ENCODE results near the gene ATAD3A. TPM values are rescaled to one million over a fixed set of nuclear protein-coding genes. Genes with fewer than 3 reads are reported as not detected.
A peak's percentile ranks its signal among the peaks of the same experiment; 100 is the strongest.
"Not testable (repeated sequence)": the region's sequence is repeated elsewhere in the genome, so short reads cannot be mapped to it uniquely, and the experiment has no call there.

Gene ATAD3A
- total RNA-seq, 1 experiment from 2014 or later = 74.7 TPM

DNA sequence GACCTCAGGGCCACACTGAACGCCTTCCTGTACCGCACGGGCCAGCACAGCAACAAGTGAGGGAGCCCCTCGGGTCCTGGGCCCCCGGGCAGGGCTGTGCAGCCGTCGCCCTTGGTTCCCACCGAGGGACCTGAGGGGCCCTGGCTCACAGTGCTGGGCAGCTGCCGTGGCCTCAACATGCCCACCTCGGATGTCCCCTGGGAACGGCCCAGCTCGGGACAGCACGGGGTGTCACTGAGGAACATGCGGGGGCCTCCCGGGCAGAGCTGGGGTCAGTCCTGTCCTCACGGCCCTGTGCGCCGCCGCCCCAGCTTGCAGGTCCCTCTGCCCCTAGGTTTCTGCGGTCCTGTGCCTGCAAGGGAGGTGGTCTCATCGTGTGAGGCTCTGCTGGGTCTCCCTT is 14.5 kb downstream of the ATAD3A start:
- not testable (repeated sequence) for H3K4me1 ChIP-seq; H3K9me3 ChIP-seq (replicated peaks); DNase-seq; H3K27ac ChIP-seq; H3K4me3 ChIP-seq; H3K27me3 ChIP-seq
- H3K36me3 ChIP-seq = peaks cover 71% of the 10 kb centered on the region

DNA sequence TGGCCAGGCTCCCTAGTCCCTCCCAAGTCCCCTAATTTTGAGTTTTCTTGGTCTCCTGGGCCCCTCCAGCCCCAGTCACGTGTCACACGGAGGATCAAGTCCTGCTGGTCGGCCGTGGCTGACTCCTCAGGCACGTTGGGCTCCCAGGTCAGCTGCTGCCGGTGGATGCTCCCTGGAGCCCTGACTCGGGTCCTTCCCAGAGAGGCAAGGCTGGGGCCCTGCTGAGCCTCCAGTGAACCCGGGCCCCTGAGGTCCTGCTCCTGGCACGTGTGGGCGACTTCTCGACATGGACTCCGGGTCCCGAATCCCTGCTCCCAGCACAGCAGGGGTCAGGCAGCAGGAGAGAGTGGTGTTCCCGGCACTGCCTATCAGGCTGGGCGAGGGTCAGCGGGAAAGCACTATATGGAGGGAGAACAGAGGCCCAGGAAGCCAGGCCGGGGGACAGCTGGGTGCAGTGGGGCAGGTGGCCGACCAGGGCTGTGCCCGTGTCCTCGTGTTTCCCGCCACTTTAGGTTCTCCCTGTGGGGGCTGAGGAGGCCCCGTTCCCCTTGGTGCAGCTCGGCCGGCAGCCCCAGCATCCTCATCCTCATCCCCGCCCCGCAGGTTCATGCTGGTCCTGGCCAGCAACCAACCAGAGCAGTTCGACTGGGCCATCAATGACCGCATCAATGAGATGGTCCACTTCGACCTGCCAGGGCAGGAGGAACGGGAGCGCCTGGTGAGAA is 15.3 kb downstream of the ATAD3A start:
- peaks cover 10% of the 10 kb centered on the region for H3K9me3 ChIP-seq (replicated peaks)
- no peak overlapping the region for H3K4me3 ChIP-seq
- no peaks in the 10 kb centered on the region for H3K27me3 ChIP-seq
- no peaks in the 10 kb centered on the region for H3K4me1 ChIP-seq
- no peak overlapping the region for H3K27ac ChIP-seq
- H3K36me3 ChIP-seq = peaks cover 69% of the 10 kb centered on the region
- no peak for DNase-seq

DNA sequence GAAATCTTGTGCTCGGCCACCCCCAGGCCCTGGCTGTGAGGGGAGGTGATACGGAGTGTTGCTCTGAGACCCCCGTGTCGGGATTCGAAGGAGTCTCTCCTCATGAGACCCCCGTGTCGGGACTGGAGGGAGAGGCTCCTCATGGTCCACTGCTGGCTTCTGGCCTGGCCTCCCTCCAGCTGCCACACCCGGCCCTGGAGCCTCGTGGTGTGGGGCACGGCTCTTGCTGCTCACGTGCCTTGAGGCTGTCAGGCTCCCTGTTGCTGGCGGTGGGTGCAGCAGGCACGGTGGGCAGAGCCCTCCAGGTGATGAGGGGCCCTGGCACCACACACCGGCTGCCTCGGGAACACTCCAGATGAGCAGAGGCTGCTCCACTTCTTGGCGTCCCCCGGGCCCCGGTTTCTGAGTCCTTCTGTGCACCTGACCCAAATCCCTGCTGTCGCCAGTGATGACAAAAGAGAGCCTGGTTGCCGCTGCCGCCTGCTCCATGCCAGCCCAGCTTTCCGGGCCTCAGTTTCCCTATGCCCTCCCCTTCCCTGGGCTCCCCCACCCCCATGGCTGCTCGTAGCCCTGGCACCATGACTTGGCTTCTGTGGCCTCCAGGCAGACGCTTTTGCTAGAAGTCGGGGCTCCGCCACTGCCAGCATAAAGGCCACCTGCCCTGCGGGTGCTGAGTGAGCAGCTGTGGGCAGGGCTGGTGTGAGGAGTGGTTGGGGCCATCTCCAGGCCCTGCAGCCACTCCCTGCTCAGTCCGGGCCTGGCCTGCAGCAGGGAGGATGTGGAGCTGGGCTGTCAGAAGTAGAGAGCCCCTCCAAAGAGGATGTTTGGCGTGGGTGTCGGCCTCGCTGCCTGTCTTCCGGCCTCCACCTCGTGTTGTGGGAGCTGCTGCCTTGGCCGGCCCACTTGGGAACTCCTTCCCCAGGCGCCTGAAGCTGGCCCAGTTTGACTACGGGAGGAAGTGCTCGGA is 16.6 kb downstream of the ATAD3A start:
- H3K27ac ChIP-seq = no peak overlapping the region
- H3K4me3 ChIP-seq = no peak overlapping the region
- peaks cover 63% of the 10 kb centered on the region for H3K36me3 ChIP-seq
- H3K9me3 ChIP-seq (replicated peaks) = peaks cover 12% of the 10 kb centered on the region
- no peaks in the 10 kb centered on the region for H3K4me1 ChIP-seq
- H3K27me3 ChIP-seq = no peaks in the 10 kb centered on the region
- DNase-seq = no peak

DNA sequence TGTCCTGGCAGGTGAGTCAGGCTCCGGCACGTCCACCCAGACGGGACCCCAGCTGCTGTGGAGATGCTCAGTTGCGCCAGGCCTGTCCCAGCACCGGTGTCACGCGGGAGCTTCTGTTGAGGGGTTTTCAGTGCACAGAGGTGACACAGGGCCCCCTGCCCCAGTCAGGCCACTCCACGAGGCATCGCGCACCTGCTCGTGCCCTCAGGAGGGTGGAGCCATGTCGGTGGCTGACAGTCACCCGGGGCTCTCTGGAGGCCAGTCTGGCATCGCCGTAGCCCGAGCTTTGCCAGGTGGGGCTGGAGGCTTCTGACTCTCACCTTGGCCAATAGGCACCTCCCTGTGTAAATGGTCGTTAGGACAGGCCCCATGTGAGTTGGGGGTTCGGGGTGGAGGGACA is 17.4 kb downstream of the ATAD3A start:
- H3K27ac ChIP-seq = no peak overlapping the region
- no peaks in the 10 kb centered on the region for H3K4me1 ChIP-seq
- H3K4me3 ChIP-seq = no peak overlapping the region
- peaks cover 12% of the 10 kb centered on the region for H3K9me3 ChIP-seq (replicated peaks)
- no peak for DNase-seq
- H3K36me3 ChIP-seq = peaks cover 63% of the 10 kb centered on the region
- H3K27me3 ChIP-seq = no peaks in the 10 kb centered on the region

DNA sequence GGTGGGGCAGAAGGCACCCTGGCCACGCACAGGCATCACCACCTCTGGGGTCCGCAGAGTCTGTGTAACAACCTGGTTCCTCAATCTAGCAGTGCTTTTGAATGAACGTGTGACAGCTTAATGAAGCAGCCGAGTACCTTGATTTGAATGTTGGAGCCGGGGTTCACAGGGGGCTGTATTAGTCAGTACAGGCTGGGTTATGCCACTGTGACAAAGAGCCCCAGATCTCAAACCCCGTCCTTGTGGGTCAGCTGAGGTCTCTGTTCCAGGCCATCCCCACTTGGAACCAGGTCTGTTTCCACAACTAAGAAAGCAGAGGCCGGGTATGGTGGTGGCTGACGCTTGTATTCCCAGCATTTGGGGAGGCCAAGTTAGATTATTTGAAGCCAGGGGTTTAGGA is 18.0 kb downstream of the ATAD3A start:
- Histone ChIP-seq H3K27me3 (no peaks in the 10 kb centered on the region), H3K4me3 (no peak overlapping the region), H3K36me3 (peaks cover 67% of the 10 kb centered on the region), H3K27ac (no peak overlapping the region), H3K9me3 (replicated peaks) (peaks cover 12% of the 10 kb centered on the region), H3K4me1 (no peaks in the 10 kb centered on the region)
- no peak for DNase-seq

DNA sequence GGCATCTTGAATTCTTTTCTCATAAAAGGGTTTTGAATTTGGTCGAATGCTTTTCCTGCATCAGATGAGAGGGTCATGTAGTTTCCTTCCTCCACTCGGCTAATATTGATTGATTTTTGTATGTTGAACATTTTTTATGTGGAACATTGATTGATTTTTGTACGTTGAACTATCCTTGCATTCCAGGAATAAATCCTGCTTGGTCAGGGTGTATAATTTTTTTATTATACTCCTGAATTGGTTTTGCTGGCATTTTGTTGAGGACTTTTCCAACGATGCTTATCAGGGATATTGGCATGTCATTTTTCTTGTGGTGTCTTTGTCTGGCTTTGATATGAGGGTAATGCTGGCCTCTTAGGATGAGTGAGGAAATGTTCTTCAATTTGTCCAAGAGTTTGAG is 20.0 kb downstream of the ATAD3A start:
- Histone ChIP-seq H3K4me1 (no peaks in the 10 kb centered on the region), H3K36me3 (peaks cover 60% of the 10 kb centered on the region), H3K27me3 (no peaks in the 10 kb centered on the region), H3K27ac (no peak overlapping the region), H3K9me3 (replicated peaks) (peaks cover 12% of the 10 kb centered on the region), H3K4me3 (no peak overlapping the region)
- peak in 1 of 2 experiments; percentile 13 for DNase-seq

DNA sequence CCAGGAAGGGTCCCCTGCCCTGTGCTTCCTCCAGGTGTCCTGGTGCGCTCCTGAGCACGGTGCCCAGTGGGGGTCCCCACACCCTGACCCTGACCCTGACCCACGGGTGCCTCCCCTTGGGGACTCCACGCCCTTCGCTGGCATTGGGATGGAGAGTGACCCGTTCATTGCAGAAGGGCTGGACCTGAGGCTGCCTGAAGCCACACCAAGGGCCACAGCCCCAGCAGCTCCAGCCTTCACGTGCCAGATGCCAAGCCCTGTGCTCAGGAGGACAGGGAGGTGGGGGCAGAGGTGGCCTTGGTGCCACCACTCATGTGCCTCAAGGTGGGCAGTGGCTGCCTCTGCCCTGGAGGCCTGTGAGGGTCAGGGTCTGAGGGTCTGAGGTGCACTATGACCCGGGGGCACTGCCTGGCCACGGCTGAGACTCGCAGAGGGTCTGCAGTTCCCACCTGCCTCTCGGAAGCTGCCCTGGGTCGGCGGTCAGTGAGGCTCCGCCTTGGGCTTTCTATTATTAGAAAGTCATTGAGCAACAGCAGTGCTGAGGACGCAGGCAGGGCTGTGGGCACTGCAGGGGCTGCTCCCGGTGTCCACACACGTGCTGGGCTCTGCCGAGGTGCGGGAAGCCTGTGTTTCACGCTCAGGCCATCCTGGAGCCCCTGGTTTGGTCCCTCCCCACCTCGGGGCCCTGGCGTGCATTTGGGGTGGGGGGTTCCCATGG is 21.4 kb downstream of the ATAD3A start:
- H3K4me3 ChIP-seq, H3K27me3 ChIP-seq, H3K27ac ChIP-seq, DNase-seq, H3K4me1 ChIP-seq: not testable (repeated sequence)
- H3K36me3 ChIP-seq = peaks cover 57% of the 10 kb centered on the region
- peaks cover 12% of the 10 kb centered on the region for H3K9me3 ChIP-seq (replicated peaks)

DNA sequence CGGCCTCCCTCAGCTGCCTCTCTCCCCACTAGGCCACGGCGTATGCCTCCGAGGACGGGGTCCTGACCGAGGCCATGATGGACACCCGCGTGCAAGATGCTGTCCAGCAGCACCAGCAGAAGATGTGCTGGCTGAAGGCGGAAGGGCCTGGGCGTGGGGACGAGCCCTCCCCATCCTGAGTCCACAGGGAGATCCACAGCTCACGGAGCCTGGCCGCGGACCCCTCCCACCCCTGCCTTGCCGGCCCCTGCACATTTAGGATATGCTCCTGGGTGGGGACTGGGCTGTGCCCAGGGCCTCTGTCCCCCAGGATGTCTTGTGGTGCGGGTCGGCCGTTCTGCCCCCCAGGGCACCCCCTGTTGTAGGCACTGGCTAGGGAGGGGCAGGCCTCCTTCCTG is 21.9 kb downstream of the ATAD3A start:
- not testable (repeated sequence) for H3K4me3 ChIP-seq, H3K4me1 ChIP-seq, H3K27ac ChIP-seq, H3K27me3 ChIP-seq
- peaks cover 12% of the 10 kb centered on the region for H3K9me3 ChIP-seq (replicated peaks)
- DNase-seq = peak in 1 of 2 experiments; percentile 7
- peaks cover 52% of the 10 kb centered on the region for H3K36me3 ChIP-seq

DNA sequence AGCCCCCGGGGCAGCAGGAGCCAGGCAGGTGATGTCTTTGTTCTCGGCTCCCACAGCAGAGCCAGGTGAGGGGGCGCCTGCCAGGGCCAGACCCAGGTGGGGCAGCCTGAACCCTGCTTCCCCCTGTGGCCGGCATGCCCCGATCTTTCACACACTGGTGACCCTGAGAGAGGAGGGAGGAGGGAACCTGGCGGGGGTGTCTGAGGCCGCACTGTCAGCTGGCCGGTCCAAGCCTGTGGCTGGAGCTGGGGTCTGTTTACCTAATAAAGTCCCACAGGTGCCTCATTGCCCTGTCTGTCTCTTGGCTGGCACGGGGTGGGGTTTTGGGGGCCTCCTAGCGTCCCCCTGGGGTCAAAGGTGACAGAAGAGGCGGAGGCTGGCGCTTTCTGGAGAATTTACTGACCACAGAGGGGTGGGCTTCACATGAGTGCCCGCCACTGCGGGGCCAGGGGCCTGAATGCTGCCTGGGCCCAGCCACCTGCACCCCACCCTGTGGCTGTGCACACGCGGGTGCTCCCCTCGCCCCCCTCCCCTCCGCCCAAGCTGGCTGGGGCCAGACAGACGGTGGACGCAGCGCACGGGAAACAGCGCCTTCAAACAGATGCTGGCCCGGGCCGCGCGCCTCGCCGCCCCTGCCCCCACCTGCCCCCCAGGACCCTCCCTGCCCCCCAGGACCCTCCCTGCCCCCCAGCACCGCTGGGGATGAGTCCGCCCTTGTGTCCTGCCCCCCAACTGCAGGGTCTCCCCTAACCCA is 22.6 kb downstream of the ATAD3A start:
- H3K27me3 ChIP-seq = no peaks in the 10 kb centered on the region
- no peaks in the 10 kb centered on the region for H3K4me1 ChIP-seq
- no peak overlapping the region for H3K27ac ChIP-seq
- peaks cover 45% of the 10 kb centered on the region for H3K36me3 ChIP-seq
- peaks cover 12% of the 10 kb centered on the region for H3K9me3 ChIP-seq (replicated peaks)
- DNase-seq = peak in 1 of 2 experiments; percentile 14
- no peak overlapping the region for H3K4me3 ChIP-seq

DNA sequence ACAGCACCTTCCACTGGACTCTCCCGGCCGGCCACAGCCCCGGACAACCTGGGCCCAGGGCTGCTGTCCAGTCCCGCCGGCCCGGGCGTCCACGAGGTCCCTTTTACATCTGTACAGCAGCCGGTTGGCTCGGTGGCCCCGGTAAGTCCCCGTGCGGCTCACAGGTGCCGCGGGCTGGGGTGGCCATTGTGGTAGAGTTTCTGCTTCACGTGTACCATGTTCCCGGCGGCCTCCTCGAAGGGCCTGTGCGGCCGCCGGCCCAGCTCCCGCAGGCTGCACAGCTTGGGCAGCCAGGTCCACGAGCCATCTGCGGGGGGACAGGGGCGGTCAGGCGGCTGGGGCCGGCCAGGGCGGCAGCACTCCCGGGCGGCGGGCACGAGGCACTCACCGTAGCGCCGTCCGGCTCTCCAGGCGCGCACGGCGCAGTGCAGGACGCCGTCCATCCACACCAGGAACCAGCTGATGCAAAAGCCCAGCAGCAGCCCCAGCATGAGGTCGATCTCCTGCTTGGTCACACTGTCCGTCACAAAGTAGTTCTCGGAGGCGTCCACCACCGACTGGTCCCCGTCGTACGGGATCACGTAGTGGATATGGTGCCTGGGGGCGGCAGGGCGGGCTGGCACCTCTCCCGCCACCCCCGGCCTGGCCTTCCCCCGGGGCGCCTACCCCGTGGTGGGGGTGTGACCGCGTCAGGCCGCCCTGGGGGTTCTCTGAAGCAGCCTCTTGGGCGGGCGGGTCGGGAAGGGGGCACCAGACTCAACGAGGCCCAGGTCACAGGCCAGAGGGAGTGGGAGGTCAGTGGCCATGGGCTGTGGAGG is 23.4 kb downstream of the ATAD3A start:
- Histone ChIP-seq H3K36me3 (peaks cover 36% of the 10 kb centered on the region), H3K4me3 (no peak overlapping the region), H3K9me3 (replicated peaks) (peaks cover 8% of the 10 kb centered on the region), H3K27me3 (no peaks in the 10 kb centered on the region), H3K4me1 (no peaks in the 10 kb centered on the region), H3K27ac (no peak overlapping the region)
- no peak for DNase-seq

DNA sequence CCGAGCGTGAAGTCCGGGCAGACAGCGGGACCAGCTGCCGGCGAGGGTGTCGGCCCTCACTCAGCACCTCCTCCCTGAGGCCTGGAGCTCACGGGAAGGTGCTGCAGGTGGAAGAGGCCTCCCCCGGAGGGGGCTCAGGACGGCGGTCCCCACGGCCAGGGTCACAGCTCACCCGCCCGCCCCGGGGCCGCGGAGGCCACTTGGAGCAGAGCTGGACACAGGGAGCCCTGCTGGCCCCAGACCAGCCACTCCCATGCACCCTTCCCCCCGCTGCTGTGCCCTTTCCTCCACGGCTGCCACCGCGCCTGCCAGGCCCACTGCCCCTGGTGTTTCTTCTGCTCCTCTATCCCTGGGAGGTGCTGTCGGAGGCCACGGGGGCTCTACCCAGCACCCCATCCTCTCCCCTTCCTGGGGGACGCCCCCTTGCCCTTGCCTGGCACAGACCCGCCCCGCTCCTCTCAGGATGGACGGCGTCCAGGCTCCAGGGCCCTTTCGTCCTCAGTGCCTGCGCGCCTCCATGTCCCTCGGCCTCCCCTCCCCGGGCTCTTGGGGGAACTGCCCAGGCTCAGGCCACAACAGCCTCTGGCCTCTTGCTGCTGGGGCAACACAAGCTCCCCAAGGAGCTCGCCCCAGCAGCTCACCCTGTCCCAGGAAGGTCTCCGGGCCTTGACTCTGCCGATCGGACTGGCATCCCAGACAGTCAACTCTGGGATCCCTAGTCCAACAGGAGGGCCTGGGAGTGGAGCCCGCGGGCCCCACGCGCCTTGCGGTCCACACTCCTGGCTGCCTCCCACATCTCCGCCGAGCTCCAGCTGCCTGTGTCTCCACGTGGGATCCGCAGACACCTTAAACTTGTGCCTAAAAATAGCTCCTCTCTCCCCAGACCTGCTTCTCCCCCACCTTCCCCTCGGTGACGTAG is 24.3 kb downstream of the ATAD3A start:
- no peaks in the 10 kb centered on the region for H3K27me3 ChIP-seq
- no peak for DNase-seq
- H3K9me3 ChIP-seq (replicated peaks) = peaks cover 8% of the 10 kb centered on the region
- peaks cover 36% of the 10 kb centered on the region for H3K36me3 ChIP-seq
- no peaks in the 10 kb centered on the region for H3K4me1 ChIP-seq
- H3K4me3 ChIP-seq = no peak overlapping the region
- no peak overlapping the region for H3K27ac ChIP-seq

DNA sequence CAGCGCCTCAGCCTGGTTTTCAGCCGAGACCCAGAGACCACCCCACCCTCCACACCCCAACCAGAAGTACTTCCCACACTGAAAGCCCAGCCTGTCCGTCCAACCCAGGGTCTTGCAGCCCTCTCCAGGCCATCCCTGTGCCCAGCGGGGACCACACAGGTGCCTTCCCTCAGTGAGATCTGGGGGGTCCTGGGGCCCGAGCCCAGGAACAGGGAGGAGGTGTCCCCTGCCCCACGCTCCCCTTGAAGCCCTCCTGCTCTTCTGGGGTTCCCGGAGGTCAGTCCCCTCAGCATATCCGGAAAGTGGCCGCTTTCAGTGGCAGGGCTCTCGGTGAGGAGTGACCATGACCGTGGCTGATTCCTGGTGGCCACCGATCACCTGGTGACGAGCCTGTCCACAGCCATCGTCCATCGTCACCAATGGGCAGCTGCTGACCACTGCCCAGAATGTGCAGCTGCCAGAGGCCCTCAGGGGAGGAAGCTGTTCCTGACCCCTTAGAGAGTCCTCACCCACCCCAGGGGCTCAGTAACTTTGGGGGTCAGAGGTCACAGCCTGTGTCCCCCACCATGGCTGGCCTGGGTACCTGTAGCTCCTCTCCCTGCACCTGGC is 25.1 kb downstream of the ATAD3A start:
- no peak overlapping the region for H3K4me3 ChIP-seq
- DNase-seq = no peak

More for the DNA sequence above, 25.1 kb downstream of the ATAD3A start:
- no peaks in the 10 kb centered on the region for H3K4me1 ChIP-seq
- H3K27me3 ChIP-seq = no peaks in the 10 kb centered on the region
- H3K9me3 ChIP-seq (replicated peaks) = peaks cover 4% of the 10 kb centered on the region
- H3K27ac ChIP-seq = no peak overlapping the region
- H3K36me3 ChIP-seq = peaks cover 39% of the 10 kb centered on the region

Measured in SJCRH30 (cell line).